Measurements from ENCODE around the gene MIPOL1. TPM values are rescaled to one million over a fixed set of nuclear protein-coding genes. Genes with fewer than 3 reads are reported as not detected.

The MIPOL1 gene
- total and polyA plus RNA-seq, 4 donors, result 0.51 to 6.6 (median 1.9) TPM

DNA sequence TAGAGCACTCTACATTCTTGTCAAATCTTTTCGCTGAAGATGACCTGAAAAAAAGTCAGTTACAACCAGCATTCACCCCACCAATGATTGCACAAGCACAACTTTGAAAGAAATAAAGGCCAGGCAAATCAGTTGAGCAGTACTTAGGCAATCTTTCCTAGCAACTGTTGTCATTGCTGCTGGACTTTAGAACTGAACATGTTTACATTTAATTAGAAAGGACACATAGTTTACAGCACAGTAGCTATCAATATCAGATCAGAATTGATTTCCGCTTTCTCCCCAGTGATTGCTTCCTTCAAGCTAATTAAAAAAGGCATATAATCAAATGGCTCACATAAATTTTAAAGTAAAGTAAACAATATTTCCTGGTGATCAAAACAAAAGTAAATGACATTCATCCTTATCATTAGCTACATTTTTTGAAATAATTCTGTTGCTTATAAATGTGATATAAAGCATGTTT, 268.9 kb downstream of the MIPOL1 start:
- Histone ChIP-seq H3K27me3 (ENCODE audit: control insufficient read depth in 4 of 4, insufficient read depth in 4 of 4, low read length in 3 of 4) (no peaks in the 10 kb centered on the region), H3K4me1 (ENCODE audit: control insufficient read depth in 4 of 4, insufficient read depth in 4 of 4, low read length in 3 of 4) (peaks cover 4 to 24% (median 12%) of the 10 kb centered on the region in 4 donors), H3K36me3 (ENCODE audit: control insufficient read depth in 4 of 4, insufficient read depth in 3 of 4, low read depth in 1 of 4, low read length in 3 of 4) (no peaks in the 10 kb centered on the region), H3K9me3 (ENCODE audit: control insufficient read depth in 4 of 4, low read length in 3 of 4) (peaks cover 0 to 7% (median 0%) of the 10 kb centered on the region in 4 donors), H3K4me3 (ENCODE audit: low read depth in 1 of 3, low read length in 3 of 3) (no peak overlapping the region), H3K27ac (ENCODE audit: low read depth in 1 of 2, low read length in 2 of 2) (peak overlapping the region; percentile 82), H3K9ac (ENCODE audit: low read depth in 1 of 2, low read length in 2 of 2) (peak overlapping the region in 1 of 2 donors; percentile 6)
- TF ChIP-seq, protein P1, sequence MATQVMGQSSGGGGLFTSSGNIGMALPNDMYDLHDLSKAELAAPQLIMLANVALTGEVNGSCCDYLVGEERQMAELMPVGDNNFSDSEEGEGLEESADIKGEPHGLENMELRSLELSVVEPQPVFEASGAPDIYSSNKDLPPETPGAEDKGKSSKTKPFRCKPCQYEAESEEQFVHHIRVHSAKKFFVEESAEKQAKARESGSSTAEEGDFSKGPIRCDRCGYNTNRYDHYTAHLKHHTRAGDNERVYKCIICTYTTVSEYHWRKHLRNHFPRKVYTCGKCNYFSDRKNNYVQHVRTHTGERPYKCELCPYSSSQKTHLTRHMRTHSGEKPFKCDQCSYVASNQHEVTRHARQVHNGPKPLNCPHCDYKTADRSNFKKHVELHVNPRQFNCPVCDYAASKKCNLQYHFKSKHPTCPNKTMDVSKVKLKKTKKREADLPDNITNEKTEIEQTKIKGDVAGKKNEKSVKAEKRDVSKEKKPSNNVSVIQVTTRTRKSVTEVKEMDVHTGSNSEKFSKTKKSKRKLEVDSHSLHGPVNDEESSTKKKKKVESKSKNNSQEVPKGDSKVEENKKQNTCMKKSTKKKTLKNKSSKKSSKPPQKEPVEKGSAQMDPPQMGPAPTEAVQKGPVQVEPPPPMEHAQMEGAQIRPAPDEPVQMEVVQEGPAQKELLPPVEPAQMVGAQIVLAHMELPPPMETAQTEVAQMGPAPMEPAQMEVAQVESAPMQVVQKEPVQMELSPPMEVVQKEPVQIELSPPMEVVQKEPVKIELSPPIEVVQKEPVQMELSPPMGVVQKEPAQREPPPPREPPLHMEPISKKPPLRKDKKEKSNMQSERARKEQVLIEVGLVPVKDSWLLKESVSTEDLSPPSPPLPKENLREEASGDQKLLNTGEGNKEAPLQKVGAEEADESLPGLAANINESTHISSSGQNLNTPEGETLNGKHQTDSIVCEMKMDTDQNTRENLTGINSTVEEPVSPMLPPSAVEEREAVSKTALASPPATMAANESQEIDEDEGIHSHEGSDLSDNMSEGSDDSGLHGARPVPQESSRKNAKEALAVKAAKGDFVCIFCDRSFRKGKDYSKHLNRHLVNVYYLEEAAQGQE (IDR thresholded peaks at IDR 0.05), result peak; percentile 74
- TF ChIP-seq HNF4A (conservative IDR thresholded peaks at IDR 0.05) (peak; percentile 97), TAF1 (conservative IDR thresholded peaks at IDR 0.05) (no peak), FOXA2 (IDR thresholded peaks at IDR 0.05) (peak; percentile 97), RXRA (IDR thresholded peaks at IDR 0.05) (peak; percentile 95), NR2F2 (IDR thresholded peaks at IDR 0.05) (peak; percentile 38), SP1 (IDR thresholded peaks at IDR 0.05) (peak; percentile 99), GABPA (IDR thresholded peaks at IDR 0.05 in 1 of 2, conservative IDR thresholded peaks at IDR 0.05 in 1 of 2) (peak in 1 of 2 donors; percentile 16), YY1 (IDR thresholded peaks at IDR 0.05) (peak; percentile 77), HNF4G (IDR thresholded peaks at IDR 0.05) (peak; percentile 95), RAD21 (IDR thresholded peaks at IDR 0.05) (peak; percentile 66 to 72), FOXA1 (IDR thresholded peaks at IDR 0.05) (peak; percentile 85), JUND (IDR thresholded peaks at IDR 0.05) (peak; percentile 87 to 89), EGR1 (IDR thresholded peaks at IDR 0.05; ENCODE audit: low read depth in 2 of 2) (peak in 1 of 2 donors; percentile 63)
- TF ChIP-seq, protein P2, sequence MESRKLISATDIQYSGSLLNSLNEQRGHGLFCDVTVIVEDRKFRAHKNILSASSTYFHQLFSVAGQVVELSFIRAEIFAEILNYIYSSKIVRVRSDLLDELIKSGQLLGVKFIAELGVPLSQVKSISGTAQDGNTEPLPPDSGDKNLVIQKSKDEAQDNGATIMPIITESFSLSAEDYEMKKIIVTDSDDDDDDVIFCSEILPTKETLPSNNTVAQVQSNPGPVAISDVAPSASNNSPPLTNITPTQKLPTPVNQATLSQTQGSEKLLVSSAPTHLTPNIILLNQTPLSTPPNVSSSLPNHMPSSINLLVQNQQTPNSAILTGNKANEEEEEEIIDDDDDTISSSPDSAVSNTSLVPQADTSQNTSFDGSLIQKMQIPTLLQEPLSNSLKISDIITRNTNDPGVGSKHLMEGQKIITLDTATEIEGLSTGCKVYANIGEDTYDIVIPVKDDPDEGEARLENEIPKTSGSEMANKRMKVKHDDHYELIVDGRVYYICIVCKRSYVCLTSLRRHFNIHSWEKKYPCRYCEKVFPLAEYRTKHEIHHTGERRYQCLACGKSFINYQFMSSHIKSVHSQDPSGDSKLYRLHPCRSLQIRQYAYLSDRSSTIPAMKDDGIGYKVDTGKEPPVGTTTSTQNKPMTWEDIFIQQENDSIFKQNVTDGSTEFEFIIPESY (IDR thresholded peaks at IDR 0.05), result peak; percentile 95
- TF ChIP-seq, protein P3, sequence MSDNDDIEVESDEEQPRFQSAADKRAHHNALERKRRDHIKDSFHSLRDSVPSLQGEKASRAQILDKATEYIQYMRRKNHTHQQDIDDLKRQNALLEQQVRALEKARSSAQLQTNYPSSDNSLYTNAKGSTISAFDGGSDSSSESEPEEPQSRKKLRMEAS (IDR thresholded peaks at IDR 0.05), result peak; percentile 70
- TF ChIP-seq, protein P4, sequence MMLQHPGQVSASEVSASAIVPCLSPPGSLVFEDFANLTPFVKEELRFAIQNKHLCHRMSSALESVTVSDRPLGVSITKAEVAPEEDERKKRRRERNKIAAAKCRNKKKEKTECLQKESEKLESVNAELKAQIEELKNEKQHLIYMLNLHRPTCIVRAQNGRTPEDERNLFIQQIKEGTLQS (IDR thresholded peaks at IDR 0.05), result peak; percentile 76
- TF ChIP-seq, protein P5, sequence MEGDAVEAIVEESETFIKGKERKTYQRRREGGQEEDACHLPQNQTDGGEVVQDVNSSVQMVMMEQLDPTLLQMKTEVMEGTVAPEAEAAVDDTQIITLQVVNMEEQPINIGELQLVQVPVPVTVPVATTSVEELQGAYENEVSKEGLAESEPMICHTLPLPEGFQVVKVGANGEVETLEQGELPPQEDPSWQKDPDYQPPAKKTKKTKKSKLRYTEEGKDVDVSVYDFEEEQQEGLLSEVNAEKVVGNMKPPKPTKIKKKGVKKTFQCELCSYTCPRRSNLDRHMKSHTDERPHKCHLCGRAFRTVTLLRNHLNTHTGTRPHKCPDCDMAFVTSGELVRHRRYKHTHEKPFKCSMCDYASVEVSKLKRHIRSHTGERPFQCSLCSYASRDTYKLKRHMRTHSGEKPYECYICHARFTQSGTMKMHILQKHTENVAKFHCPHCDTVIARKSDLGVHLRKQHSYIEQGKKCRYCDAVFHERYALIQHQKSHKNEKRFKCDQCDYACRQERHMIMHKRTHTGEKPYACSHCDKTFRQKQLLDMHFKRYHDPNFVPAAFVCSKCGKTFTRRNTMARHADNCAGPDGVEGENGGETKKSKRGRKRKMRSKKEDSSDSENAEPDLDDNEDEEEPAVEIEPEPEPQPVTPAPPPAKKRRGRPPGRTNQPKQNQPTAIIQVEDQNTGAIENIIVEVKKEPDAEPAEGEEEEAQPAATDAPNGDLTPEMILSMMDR (IDR thresholded peaks at IDR 0.05; ENCODE audit: low read depth, low read length, missing input control), result no peak
- no peak for DNase-seq (ENCODE audit: low spot score)
- WGBS, result 29% methylated on average over 2 of the region's 2 CpGs
